Ishikawa (cell line): Measurements from ENCODE around the gene STX18.

Experiments used
- CEBPB ChIP-seq: IDR thresholded peaks from 2 replicates; pipeline ENCODE4 v1.6.1; 2012
- EGR1 ChIP-seq: IDR thresholded peaks from 2 replicates; pipeline ENCODE4 v1.6.1; 2012
- EP300 ChIP-seq: IDR thresholded peaks from 2 replicates; pipeline ENCODE4 v1.6.1; 2012; ENCODE audit warnings: borderline replicate concordance
- FOXM1 ChIP-seq: IDR thresholded peaks from 2 replicates; pipeline ENCODE4 v1.6.1; 2012; ENCODE audit warnings: low read depth, borderline replicate concordance
- NFIC ChIP-seq: IDR thresholded peaks from 2 replicates; pipeline ENCODE4 v1.6.1; 2012
- RAD21 ChIP-seq: IDR thresholded peaks from 2 replicates; pipeline ENCODE4 v1.6.1; 2012; ENCODE audit warnings: low read depth
- TAF1 ChIP-seq: IDR thresholded peaks from 2 replicates; pipeline ENCODE4 v1.6.1; 2012; ENCODE audit warnings: low read depth, mild to moderate bottlenecking
- TCF12 ChIP-seq: IDR thresholded peaks from 2 replicates; pipeline ENCODE4 v1.6.1; 2012; ENCODE audit warnings: low read depth
- TEAD4 ChIP-seq: IDR thresholded peaks from 2 replicates; pipeline ENCODE4 v1.6.1; 2012
- TF ChIP-seq, protein P1 (sequence below): IDR thresholded peaks from 2 replicates; pipeline ENCODE4 v1.6.1; 2012
- TF ChIP-seq, protein P2 (sequence below): IDR thresholded peaks from 2 replicates; pipeline ENCODE4 v1.6.1; 2012
- TF ChIP-seq, protein P3 (sequence below): IDR thresholded peaks from 2 replicates; pipeline ENCODE4 v1.6.1; 2012; ENCODE audit warnings: low read depth, mild to moderate bottlenecking

GRCh38 chr4:4488405-4489404 lies 53.1 kb downstream of the STX18 start:
- no peak for TF ChIP-seq EP300
- TF ChIP-seq, protein P1, sequence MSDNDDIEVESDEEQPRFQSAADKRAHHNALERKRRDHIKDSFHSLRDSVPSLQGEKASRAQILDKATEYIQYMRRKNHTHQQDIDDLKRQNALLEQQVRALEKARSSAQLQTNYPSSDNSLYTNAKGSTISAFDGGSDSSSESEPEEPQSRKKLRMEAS, result no peak
- no peak for TF ChIP-seq EGR1
- TF ChIP-seq, protein P2, sequence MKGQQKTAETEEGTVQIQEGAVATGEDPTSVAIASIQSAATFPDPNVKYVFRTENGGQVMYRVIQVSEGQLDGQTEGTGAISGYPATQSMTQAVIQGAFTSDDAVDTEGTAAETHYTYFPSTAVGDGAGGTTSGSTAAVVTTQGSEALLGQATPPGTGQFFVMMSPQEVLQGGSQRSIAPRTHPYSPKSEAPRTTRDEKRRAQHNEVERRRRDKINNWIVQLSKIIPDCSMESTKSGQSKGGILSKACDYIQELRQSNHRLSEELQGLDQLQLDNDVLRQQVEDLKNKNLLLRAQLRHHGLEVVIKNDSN, result no peak
- TF ChIP-seq NFIC, result no peak
- TF ChIP-seq, protein P3, sequence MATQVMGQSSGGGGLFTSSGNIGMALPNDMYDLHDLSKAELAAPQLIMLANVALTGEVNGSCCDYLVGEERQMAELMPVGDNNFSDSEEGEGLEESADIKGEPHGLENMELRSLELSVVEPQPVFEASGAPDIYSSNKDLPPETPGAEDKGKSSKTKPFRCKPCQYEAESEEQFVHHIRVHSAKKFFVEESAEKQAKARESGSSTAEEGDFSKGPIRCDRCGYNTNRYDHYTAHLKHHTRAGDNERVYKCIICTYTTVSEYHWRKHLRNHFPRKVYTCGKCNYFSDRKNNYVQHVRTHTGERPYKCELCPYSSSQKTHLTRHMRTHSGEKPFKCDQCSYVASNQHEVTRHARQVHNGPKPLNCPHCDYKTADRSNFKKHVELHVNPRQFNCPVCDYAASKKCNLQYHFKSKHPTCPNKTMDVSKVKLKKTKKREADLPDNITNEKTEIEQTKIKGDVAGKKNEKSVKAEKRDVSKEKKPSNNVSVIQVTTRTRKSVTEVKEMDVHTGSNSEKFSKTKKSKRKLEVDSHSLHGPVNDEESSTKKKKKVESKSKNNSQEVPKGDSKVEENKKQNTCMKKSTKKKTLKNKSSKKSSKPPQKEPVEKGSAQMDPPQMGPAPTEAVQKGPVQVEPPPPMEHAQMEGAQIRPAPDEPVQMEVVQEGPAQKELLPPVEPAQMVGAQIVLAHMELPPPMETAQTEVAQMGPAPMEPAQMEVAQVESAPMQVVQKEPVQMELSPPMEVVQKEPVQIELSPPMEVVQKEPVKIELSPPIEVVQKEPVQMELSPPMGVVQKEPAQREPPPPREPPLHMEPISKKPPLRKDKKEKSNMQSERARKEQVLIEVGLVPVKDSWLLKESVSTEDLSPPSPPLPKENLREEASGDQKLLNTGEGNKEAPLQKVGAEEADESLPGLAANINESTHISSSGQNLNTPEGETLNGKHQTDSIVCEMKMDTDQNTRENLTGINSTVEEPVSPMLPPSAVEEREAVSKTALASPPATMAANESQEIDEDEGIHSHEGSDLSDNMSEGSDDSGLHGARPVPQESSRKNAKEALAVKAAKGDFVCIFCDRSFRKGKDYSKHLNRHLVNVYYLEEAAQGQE, result no peak
- no peak for TF ChIP-seq TEAD4
- TF ChIP-seq FOXM1, result no peak
- TF ChIP-seq TAF1, result no peak
- TF ChIP-seq CEBPB, result no peak
- peak; percentile 91 for TF ChIP-seq RAD21
- TF ChIP-seq TCF12, result no peak
